H7 (cell line): ENCODE results near the gene PFAS. TPM values are rescaled to one million over a fixed set of nuclear protein-coding genes. Genes with fewer than 3 reads are reported as not detected.

ENCODE experiments used
- total RNA-seq: library from RNA; depleted of rRNA; stranded (reverse); fragments of >200 nt; shearing (Covaris generic); gene quantifications from 2 replicates; pipeline ENCODE4 v1.2.3, GENCODE V29; 2014; rRNA removed

PFAS gene
- total RNA-seq, 1 experiment from 2014 or later = 122 TPM

Other genes with a start within 250 kb of the PFAS start
- not detected in 2 replicates for gene GUCY2D, start 246.7 kb upstream of the PFAS start, total RNA-seq
- not detected in 2 replicates for gene ALOX15B, start 210.2 kb upstream of the PFAS start, total RNA-seq
- not detected in 2 replicates for gene ALOX12B, start 161.6 kb upstream of the PFAS start, total RNA-seq
- gene ALOXE3, start 130.8 kb upstream of the PFAS start, total RNA-seq = not detected in 2 replicates
- gene HES7, start 125.2 kb upstream of the PFAS start, total RNA-seq = 1.3 and 2.1 TPM in 2 replicates
- gene PER1, start 96.9 kb upstream of the PFAS start, total RNA-seq = 19.2 and 32.4 TPM in 2 replicates
- 7.3 and 10.5 TPM in 2 replicates for gene VAMP2, start 86.3 kb upstream of the PFAS start, total RNA-seq
- 27.7 and 40.7 TPM in 2 replicates for gene TMEM107, start 72.9 kb upstream of the PFAS start, total RNA-seq
- gene BORCS6, start 59.1 kb upstream of the PFAS start, total RNA-seq = 9.9 and 10.7 TPM in 2 replicates
- 209 and 254 TPM in 2 replicates for gene AURKB, start 38.7 kb upstream of the PFAS start, total RNA-seq
- 14.1 and 14.3 TPM in 2 replicates for gene CTC1, start 1.2 kb upstream of the PFAS start, total RNA-seq
- 12.7 TPM in 2 replicates for gene RANGRF, start 39.4 kb downstream of the PFAS start, total RNA-seq
- gene SLC25A35, start 46.1 kb downstream of the PFAS start, total RNA-seq = 2.3 and 5.6 TPM in 2 replicates
- gene ARHGEF15, start 61.0 kb downstream of the PFAS start, total RNA-seq = 1.00 and 1.6 TPM in 2 replicates
- not detected in 2 replicates for gene ODF4, start 90.6 kb downstream of the PFAS start, total RNA-seq
- gene RPL26, start 133.9 kb downstream of the PFAS start, total RNA-seq = 1,833 and 2,305 TPM in 2 replicates
- not detected in 2 replicates for gene RNF222, start 148.5 kb downstream of the PFAS start, total RNA-seq
- 18.6 and 32.8 TPM in 2 replicates for gene NDEL1, start 186.6 kb downstream of the PFAS start, total RNA-seq